Fibroblast of lung (primary cell): Measurements from ENCODE around the gene TRIM8. TPM values are rescaled to one million over a fixed set of nuclear protein-coding genes. Genes with fewer than 3 reads are reported as not detected.

Experiments
- DNase-seq, 2 donors: peaks; one replicate each; pipeline versions ENCODE4 v3.0.0 to v3.0.0-alpha.2; 2010; ENCODE audit warnings: low read depth in 2 of 2
- H2AFZ ChIP-seq: 2 replicates; pipeline ENCODE4 v1.5.1; 2012; ENCODE audit warnings: low read length, control low read depth, inconsistent platforms
- H3K27ac ChIP-seq: 2 replicates; pipeline ENCODE4 v1.5.1; 2011; ENCODE audit warnings: low read length, control low read depth; ENCODE audit not compliant: insufficient read depth
- H3K27me3 ChIP-seq: 2 replicates; pipeline ENCODE4 v1.5.1; 2011; ENCODE audit warnings: mild to moderate bottlenecking, low read length; ENCODE audit not compliant: control insufficient read depth, insufficient read depth
- H3K36me3 ChIP-seq: 2 replicates; pipeline ENCODE4 v1.5.1; 2011; ENCODE audit warnings: low read length; ENCODE audit not compliant: control insufficient read depth, insufficient read depth
- H3K4me1 ChIP-seq: 2 replicates; pipeline ENCODE4 v1.5.1; 2011; ENCODE audit warnings: low read length; ENCODE audit not compliant: control insufficient read depth, insufficient read depth; ENCODE audit errors: extremely low read depth
- H3K4me2 ChIP-seq: 2 replicates; pipeline ENCODE4 v1.5.1; 2011; ENCODE audit warnings: low read length, control low read depth; ENCODE audit not compliant: insufficient read depth; ENCODE audit errors: extremely low read depth
- H3K4me3 ChIP-seq, 4 experiments: fragments of 200-600 bp in 1 of 4; sonication (generic) in 1 of 4; replicated peaks in 1 of 4; 2 replicates each; pipeline ENCODE4 v1.5.1; 2011 to 2016; ENCODE audit warnings: low read length in 4 of 4, low read depth in 3 of 4, mild to moderate bottlenecking in 3 of 4, control low read depth in 2 of 4, inconsistent platforms in 1 of 4, mixed read lengths in 1 of 4; ENCODE audit not compliant: insufficient read depth in 1 of 4; ENCODE audit errors: control extremely low read depth in 1 of 4
- H3K79me2 ChIP-seq: 2 replicates; pipeline ENCODE4 v1.5.1; 2012; ENCODE audit warnings: mild to moderate bottlenecking, low read length, inconsistent platforms; ENCODE audit not compliant: control insufficient read depth, insufficient read depth
- H3K9ac ChIP-seq: 2 replicates; pipeline ENCODE4 v1.5.1; 2011; ENCODE audit warnings: mild to moderate bottlenecking, low read length, control low read depth; ENCODE audit not compliant: insufficient read depth
- H3K9me3 ChIP-seq: 2 replicates; pipeline ENCODE4 v1.5.1; 2012; ENCODE audit warnings: low read depth, low read length; ENCODE audit not compliant: control insufficient read depth, insufficient read depth
- H4K20me1 ChIP-seq: 2 replicates; pipeline ENCODE4 v1.5.1; 2011; ENCODE audit warnings: low read length; ENCODE audit not compliant: control insufficient read depth, insufficient read depth; ENCODE audit errors: extremely low read depth
- EZH2 ChIP-seq: IDR thresholded peaks from 2 replicates; pipeline ENCODE4 v1.5.1; 2012; ENCODE audit warnings: low read length, control low read depth, mild to moderate bottlenecking; ENCODE audit errors: missing control alignments
- polyA plus RNA-seq, 2 donors: library from polyadenylated mRNA; depleted of rRNA in 1 of 2; stranded (reverse) in 1 of 2; unstranded in 1 of 2; fragments of >200 nt; gene quantifications; 2 replicates each; pipeline ENCODE4 v1.2.1, GENCODE V29; 2011 to 2012; ENCODE audit warnings: missing spikeins in 1 of 2
- total RNA-seq: library from RNA; depleted of rRNA; stranded (reverse); fragments of >200 nt; gene quantifications from 2 replicates; pipeline ENCODE4 v1.2.1, GENCODE V29; 2014
- TF ChIP-seq, protein P1 (sequence below), 2 donors: IDR thresholded peaks in 1 of 2; conservative IDR thresholded peaks in 1 of 2; 1 replicate in 1 of 2; 2 replicates in 1 of 2; pipeline ENCODE4 v1.5.1; 2011 to 2012; ENCODE audit warnings: low read length in 2 of 2, control low read depth in 1 of 2, inconsistent platforms in 1 of 2, low read depth in 1 of 2, mild to moderate bottlenecking in 1 of 2

Gene TRIM8
- total and polyA plus RNA-seq, 2 donors (not counting 1 experiment from before 2014, with no cell fraction given) = 93.2 to 143 TPM

DNA sequence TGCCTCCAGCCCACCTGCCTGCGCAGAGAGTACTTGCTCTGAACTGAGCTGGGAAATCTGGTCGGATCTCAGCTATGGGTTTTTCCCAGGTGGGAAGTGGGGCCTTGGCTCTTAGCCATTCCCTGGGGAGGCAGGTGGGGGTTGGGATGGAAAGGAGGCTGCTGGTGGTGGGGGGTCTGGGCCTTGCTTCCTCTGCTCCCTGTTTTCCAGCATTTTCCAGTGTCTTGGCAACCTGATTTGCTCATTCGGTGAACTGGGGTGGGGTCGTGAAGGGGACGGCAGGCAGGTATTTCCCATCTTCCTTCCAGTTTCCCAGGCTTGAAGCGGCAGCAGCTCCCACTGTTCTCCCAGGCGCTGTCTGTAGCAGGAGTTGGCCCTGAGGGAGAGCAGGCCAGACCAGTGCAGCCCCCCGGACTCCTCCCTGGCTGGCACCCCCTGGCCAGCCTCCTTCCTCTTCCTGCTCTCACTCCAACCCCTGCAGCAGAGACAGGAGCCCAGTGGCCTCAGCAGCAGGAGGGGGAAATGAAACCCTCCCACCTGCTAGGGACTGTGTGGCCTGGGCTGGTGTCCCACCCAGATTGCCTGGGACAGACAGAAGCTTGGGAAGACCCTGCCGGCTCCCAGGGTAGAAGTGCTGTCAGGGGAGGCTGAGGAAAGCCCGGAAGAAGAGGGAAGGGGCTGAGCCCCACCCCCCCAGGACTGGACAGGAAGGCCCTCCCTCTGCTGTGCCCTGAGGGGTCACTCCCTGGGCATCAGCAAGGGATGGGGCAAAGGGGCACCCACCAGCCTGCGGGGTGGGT, 6.6 kb downstream of the TRIM8 start:
- no peak overlapping the region for H3K27ac ChIP-seq
- H3K4me2 ChIP-seq = no peak overlapping the region
- H3K79me2 ChIP-seq = peaks cover 89% of the 10 kb centered on the region
- peaks cover 2% of the 10 kb centered on the region for H4K20me1 ChIP-seq
- no peak for DNase-seq
- H3K9ac ChIP-seq = no peak overlapping the region
- TF ChIP-seq EZH2 = no peak
- TF ChIP-seq, protein P1, sequence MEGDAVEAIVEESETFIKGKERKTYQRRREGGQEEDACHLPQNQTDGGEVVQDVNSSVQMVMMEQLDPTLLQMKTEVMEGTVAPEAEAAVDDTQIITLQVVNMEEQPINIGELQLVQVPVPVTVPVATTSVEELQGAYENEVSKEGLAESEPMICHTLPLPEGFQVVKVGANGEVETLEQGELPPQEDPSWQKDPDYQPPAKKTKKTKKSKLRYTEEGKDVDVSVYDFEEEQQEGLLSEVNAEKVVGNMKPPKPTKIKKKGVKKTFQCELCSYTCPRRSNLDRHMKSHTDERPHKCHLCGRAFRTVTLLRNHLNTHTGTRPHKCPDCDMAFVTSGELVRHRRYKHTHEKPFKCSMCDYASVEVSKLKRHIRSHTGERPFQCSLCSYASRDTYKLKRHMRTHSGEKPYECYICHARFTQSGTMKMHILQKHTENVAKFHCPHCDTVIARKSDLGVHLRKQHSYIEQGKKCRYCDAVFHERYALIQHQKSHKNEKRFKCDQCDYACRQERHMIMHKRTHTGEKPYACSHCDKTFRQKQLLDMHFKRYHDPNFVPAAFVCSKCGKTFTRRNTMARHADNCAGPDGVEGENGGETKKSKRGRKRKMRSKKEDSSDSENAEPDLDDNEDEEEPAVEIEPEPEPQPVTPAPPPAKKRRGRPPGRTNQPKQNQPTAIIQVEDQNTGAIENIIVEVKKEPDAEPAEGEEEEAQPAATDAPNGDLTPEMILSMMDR (conservative IDR thresholded peaks at IDR 0.05 in 1 of 2, IDR thresholded peaks at IDR 0.05 in 1 of 2; ENCODE audit: low read depth in 1 of 2, low read length in 2 of 2) = no peak
- no peak overlapping the region for H2AFZ ChIP-seq
- H3K4me1 ChIP-seq = peaks cover 32% of the 10 kb centered on the region
- H3K36me3 ChIP-seq = peaks cover 16% of the 10 kb centered on the region
- peak overlapping the region in 1 of 4 experiments; percentile 81 for H3K4me3 ChIP-seq
- no peaks in the 10 kb centered on the region for H3K27me3 ChIP-seq
- no peaks in the 10 kb centered on the region for H3K9me3 ChIP-seq

DNA sequence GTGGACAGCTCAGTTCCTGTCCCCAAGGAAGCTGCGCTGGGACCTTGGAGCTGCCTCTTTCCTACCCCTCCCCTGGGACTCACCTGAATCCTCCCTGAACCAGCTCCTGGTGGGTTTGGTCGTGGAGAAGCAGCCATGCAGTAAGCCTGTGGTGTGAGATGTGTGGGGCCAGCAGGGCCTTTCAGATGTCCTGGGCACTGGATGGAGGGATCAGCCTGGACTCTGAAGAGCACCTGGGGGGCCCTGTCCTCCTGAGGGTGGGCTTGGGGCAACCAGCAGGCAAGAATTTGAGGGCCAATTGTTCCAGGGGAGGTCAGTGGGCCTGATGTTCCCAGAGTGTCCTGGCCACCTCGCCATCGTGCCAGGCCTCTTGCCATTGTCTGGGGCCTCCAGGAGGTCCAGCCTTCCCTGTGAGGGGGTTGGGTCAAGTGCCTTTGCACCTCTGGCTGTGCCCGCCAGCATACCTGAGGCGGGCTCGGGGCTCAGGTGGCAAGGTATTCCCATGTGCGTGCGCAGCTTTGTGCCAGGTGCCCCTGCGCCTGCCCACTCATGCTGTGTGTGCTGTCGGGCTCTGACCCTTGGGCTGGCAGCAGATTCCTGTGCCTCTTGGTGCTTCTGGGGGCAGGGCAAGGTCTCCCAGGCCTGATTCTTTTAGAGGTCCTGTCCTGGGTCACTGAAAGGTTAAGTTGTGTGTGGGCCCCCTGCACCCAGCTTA, 7.3 kb downstream of the TRIM8 start:
- no peak overlapping the region for H3K27ac ChIP-seq
- H3K4me3 ChIP-seq = no peak overlapping the region
- no peak overlapping the region for H3K9ac ChIP-seq
- DNase-seq = no peak
- H3K4me1 ChIP-seq = peaks cover 32% of the 10 kb centered on the region
- no peaks in the 10 kb centered on the region for H3K9me3 ChIP-seq
- H2AFZ ChIP-seq = no peak overlapping the region
- H3K36me3 ChIP-seq = peaks cover 21% of the 10 kb centered on the region
- H3K27me3 ChIP-seq = no peaks in the 10 kb centered on the region
- H3K79me2 ChIP-seq = peaks cover 86% of the 10 kb centered on the region
- H4K20me1 ChIP-seq = peaks cover 2% of the 10 kb centered on the region
- no peak overlapping the region for H3K4me2 ChIP-seq
- TF ChIP-seq EZH2 = no peak
- TF ChIP-seq, protein P1 (conservative IDR thresholded peaks at IDR 0.05 in 1 of 2, IDR thresholded peaks at IDR 0.05 in 1 of 2; ENCODE audit: low read depth in 1 of 2, low read length in 2 of 2) = no peak

DNA sequence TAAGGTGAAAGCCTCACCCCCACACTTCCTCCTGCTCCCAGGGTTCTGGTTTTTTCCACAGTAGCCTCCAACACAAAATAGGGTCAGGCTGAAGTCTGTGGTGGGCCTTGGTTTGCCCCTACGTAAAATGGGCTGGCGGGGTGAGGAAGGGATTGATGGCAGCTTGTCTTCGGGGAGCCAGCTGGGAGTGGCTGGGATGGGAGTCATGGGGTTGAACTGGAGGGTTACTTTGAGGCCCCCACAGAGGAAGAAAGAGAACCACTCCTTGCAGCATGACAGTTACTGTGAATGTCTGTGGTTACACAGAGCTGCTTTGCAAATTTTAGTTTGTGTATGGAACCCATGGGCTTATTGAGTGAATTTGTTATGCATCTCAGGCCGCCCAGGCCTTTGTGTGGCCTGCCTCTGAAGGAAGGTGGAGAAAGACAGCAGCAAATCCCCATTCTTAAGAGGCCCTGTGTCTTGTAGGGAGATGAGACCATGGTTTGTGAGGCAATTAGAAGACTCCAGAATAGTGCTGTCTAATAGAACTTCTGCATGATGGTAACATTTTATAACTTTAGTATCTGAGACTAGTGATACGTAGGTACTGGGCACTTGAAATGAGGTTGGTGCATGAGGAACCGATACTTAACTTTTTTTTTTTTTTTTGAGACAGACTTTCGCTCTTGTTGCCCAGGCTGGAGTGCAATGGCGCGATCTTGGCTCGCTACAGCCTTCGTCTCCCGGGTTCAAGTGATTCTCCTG, 8.1 kb downstream of the TRIM8 start:
- Histone ChIP-seq H3K9ac (no peak overlapping the region), H2AFZ (no peak overlapping the region), H3K27ac (no peak overlapping the region), H3K9me3 (no peaks in the 10 kb centered on the region), H4K20me1 (peaks cover 2% of the 10 kb centered on the region), H3K4me1 (peaks cover 32% of the 10 kb centered on the region), H3K27me3 (no peaks in the 10 kb centered on the region), H3K79me2 (peaks cover 79% of the 10 kb centered on the region), H3K4me2 (no peak overlapping the region), H3K36me3 (peaks cover 26% of the 10 kb centered on the region), H3K4me3 (no peak overlapping the region)
- TF ChIP-seq, protein P1 (conservative IDR thresholded peaks at IDR 0.05 in 1 of 2, IDR thresholded peaks at IDR 0.05 in 1 of 2; ENCODE audit: low read depth in 1 of 2, low read length in 2 of 2) = no peak
- TF ChIP-seq EZH2 = no peak
- DNase-seq = no peak
